Transverse colon (tissue), 4 donors: Measurements from ENCODE around the gene PRKCZ.

ENCODE experiments used
- EP300 ChIP-seq: sonication (generic); formaldehyde crosslinking; IDR thresholded peaks from one replicate; pipeline ENCODE4 v1.6.1; 2017; ENCODE audit warnings: antibody characterized with exemption, low read depth
- POLR2A ChIP-seq: fragments of 450-650 bp; IDR thresholded peaks from one replicate; pipeline ENCODE4 v1.6.1; 2016; ENCODE audit warnings: antibody characterized with exemption, mild to moderate bottlenecking, moderate library complexity
- POLR2AphosphoS5 ChIP-seq, 3 donors: sonication (generic); formaldehyde crosslinking; IDR thresholded peaks; one replicate each; pipeline ENCODE4 v1.6.1; 2016; ENCODE audit warnings: antibody characterized with exemption in 3 of 3
- TF ChIP-seq, protein P1 (sequence below), 5 experiments: fragments of 200-600 bp in 3 of 5; fragments of 450-650 bp in 2 of 5; sonication (generic) in 3 of 5; IDR thresholded peaks; 1 replicate in 2 of 5; 2 replicates in 3 of 5; pipeline ENCODE4 v1.5.1; 2016 to 2017; ENCODE audit warnings: antibody characterized with exemption in 5 of 5, inconsistent platforms in 3 of 5, mild to moderate bottlenecking in 2 of 5, moderate library complexity in 1 of 5

DNA sequence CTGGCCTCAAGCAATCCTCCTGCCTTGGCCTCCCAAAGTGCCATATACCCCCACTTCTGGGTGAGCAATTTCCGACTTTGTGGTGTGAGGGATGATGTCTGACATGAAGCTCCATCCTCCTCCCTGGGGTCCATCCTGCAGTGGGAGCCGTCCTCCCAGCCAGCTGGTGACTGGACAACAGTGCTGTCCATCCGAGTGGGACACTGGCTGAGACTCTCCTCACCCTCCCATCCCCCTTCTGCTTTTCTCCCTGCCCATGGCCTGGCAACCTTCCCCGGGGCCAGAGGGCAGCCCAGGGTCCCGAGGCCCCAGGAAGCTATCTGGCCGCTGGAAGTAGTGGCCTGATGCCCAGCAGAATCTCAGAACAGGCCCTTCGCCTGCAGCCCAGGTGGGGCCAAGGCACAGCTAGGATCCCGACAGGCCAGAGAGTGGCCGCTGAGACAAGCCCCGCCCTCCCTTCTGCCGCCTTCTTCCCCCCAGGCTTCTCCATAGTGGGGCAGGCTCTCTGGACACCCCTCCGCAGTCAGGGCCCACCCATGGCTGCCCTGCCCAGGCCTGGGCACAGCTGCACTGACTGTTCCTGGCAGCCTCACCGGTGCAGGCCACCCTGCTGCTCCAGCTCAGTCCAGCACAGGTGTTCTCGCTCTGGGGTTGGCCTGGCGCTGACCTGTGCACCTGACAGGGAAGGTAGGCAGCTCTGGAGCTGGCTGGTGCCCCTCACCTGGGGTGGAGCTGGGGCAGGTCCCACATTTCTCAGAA lies 152.8 kb downstream of the PRKCZ start:
- TF ChIP-seq, protein P1, sequence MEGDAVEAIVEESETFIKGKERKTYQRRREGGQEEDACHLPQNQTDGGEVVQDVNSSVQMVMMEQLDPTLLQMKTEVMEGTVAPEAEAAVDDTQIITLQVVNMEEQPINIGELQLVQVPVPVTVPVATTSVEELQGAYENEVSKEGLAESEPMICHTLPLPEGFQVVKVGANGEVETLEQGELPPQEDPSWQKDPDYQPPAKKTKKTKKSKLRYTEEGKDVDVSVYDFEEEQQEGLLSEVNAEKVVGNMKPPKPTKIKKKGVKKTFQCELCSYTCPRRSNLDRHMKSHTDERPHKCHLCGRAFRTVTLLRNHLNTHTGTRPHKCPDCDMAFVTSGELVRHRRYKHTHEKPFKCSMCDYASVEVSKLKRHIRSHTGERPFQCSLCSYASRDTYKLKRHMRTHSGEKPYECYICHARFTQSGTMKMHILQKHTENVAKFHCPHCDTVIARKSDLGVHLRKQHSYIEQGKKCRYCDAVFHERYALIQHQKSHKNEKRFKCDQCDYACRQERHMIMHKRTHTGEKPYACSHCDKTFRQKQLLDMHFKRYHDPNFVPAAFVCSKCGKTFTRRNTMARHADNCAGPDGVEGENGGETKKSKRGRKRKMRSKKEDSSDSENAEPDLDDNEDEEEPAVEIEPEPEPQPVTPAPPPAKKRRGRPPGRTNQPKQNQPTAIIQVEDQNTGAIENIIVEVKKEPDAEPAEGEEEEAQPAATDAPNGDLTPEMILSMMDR (IDR thresholded peaks at IDR 0.05), result no peak
- no peak for TF ChIP-seq POLR2A
- no peak for TF ChIP-seq POLR2AphosphoS5 (IDR thresholded peaks at IDR 0.05)
- TF ChIP-seq EP300, result no peak
